Frontal cortex (tissue), 4 donors: ENCODE measurements around the gene FLT1. TPM values are rescaled to one million over a fixed set of nuclear protein-coding genes. Genes with fewer than 3 reads are reported as not detected.
A peak's percentile ranks its signal among the peaks of the same experiment; 100 is the strongest.

ENCODE experiments used
- DNase-seq, 2 donors: peaks; one replicate each; pipeline ENCODE4 v3.0.0; 2012; ENCODE audit warnings: low spot score in 2 of 2
- FAIRE-seq: peaks from 2 replicates; lab custom pipeline; 2012; peaks lifted over from hg19 to GRCh38; lab: Jason Lieb, UNC
- total RNA-seq: library from RNA; depleted of rRNA; stranded (reverse); fragments of >200 nt; gene quantifications from one replicate; pipeline ENCODE4 v1.2.3, GENCODE V29; 2014
- donor health status: control.
- donor health status: control.
- donor health status: control.

The FLT1 gene
- total RNA-seq, 1 donor from 2014 or later, result 9.8 TPM

GRCh38 chr13:28355822-28356371 is 139.0 kb downstream of the FLT1 start:
- DNase-seq (no peak), FAIRE-seq (no peak)

GRCh38 chr13:28355046-28355821 is 139.7 kb downstream of the FLT1 start:
- no peak for FAIRE-seq
- no peak for DNase-seq

DNA sequence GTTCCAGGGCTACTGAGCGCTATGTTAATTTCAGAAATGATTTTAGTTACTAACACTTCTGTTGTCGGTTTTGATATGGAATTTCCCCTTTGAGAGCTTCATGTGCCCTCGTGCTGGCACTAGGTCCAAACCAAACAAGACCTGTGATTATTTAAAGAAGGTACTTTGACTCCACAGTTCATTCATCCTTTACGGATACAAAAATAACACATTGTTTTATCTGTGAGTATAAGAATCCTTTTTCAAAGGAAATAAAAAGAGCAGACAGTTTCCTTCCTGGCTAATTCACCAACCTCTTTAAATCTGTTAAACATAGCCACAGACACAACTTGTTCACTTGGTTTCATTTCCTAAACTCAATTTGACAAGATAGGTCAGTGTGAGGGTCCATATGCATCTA is 141.2 kb downstream of the FLT1 start:
- FAIRE-seq (no peak), DNase-seq (no peak)

DNA sequence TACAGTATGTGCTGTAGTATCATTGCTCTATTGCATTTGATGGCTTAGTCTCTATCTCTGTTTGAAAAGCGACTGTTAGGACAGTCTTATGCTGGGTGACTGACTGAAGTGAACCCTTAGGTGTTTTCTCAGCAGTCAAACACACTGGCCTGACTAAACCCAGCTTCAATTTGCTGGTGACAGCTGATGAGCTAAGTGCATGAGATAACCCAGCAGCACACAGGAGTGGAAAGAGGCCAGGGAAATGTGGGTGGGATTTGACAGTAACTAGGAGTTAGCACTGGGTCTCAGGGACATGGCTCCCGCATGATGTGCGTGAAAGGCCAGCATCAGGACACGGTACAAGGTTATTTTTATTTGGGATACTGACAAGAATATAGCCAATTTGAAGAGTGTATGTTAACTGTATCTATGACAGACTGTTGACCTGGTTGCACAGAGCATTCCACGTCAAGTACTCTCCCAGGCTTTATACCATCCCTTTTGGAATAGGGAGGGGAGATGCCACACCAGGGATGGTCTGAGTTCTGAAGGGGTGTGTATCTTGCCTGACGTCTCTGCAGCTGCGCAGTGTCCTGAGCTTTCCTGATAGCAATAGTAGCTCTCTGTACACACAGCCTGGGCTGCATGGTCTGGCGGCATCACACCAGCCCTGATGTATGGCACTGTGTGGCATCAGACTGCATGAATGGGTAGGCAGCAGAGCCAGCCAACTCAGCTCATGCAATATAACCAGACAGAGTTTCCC is 144.8 kb downstream of the FLT1 start:
- DNase-seq (no peak), FAIRE-seq (no peak)

- DNase-seq (no peak), FAIRE-seq (no peak)
These were observed 145.6 kb downstream of the FLT1 start for GRCh38 chr13:28349371-28349770.

- DNase-seq (no peak), FAIRE-seq (no peak)
These were observed 147.2 kb downstream of the FLT1 start for GRCh38 chr13:28347456-28348371.

- no peak for FAIRE-seq
These were observed 148.8 kb downstream of the FLT1 start for GRCh38 chr13:28346154-28346553.

DNA sequence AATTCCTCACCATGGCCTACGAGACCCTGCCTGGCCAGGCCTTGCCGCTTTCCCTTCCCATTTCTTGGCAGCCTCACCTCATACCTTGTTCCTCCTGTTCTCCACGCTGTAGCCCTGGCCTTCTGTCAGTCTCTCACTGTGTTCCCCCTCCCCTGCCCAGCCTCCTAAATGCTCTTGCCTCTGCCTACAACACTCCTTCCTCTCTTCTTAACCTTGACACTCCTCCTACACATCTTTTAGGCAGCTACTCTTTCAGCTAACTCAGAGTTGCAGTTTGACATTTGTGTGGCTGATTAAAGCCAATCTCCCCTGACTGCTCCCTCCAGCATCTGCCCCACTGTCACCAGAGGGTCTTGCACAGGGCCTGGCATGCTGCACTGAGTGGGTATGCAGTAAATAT is 150.8 kb downstream of the FLT1 start:
- DNase-seq (no peak), FAIRE-seq (no peak)

More at GRCh38 chr13:28346154-28346553, 148.8 kb downstream of the FLT1 start:
- DNase-seq, result no peak

- no peak for FAIRE-seq
- DNase-seq, result no peak
These were observed 152.7 kb downstream of the FLT1 start for GRCh38 chr13:28342251-28342650.

- FAIRE-seq (no peak), DNase-seq (no peak)
These were observed 154.6 kb downstream of the FLT1 start for GRCh38 chr13:28340272-28340793.

- DNase-seq, result no peak
- no peak for FAIRE-seq
These were observed 155.5 kb downstream of the FLT1 start for GRCh38 chr13:28339419-28339818.

GRCh38 chr13:28338742-28339141 is 156.2 kb downstream of the FLT1 start:
- DNase-seq (no peak), FAIRE-seq (no peak)

DNA sequence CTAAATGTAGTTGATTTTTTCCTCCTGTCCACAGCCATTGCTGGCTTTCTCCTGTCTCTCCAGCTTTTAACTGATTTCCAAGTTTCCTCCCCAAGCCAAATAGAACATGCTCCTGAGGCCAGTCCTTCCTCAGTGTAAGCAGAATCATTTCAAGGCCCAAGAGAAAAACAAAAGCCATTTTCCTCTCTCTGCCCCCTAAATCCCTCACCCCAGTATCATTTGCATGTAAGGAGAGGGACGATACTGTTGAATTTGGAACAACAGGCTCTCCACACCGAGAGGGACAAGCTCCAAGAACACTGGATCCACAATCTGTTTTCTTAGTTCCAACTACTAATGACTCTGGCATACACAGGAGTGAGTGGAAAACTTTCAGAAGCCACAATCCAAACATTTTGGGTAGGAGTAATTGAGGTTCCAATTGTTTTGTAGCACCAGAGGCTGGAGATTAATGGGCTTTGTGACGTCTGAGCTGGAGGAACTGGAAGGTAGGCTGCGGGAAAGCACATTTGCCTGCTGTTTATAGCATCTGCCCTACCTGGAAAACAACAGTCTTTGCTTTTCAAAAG is 156.8 kb downstream of the FLT1 start:
- DNase-seq, result no peak
- no peak for FAIRE-seq

GRCh38 chr13:28337166-28338005 is 157.5 kb downstream of the FLT1 start:
- FAIRE-seq, result no peak
- DNase-seq, result no peak

DNA sequence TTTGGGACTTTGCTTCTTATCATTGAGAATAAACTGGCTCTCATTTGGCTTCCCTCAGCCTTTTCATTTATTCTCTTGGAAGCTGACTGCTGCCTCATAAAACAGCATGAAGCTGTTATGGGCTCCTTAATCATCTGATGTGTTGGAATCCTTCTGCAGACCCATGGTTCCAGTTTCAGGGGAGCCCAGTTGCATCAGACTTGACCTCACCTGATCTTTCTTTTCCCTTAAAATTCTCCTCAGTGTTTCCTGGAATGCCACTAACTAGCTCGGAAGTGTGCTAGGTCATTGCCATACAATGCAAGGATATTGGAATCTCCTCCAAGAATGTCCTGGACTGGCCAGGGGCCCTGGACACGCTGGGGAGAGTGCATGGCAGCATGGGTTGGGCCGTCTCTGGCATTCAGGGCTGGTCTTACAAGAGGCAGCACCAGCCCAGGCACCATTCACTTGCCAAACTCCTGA is 158.7 kb downstream of the FLT1 start:
- FAIRE-seq (no peak), DNase-seq (no peak)

DNA sequence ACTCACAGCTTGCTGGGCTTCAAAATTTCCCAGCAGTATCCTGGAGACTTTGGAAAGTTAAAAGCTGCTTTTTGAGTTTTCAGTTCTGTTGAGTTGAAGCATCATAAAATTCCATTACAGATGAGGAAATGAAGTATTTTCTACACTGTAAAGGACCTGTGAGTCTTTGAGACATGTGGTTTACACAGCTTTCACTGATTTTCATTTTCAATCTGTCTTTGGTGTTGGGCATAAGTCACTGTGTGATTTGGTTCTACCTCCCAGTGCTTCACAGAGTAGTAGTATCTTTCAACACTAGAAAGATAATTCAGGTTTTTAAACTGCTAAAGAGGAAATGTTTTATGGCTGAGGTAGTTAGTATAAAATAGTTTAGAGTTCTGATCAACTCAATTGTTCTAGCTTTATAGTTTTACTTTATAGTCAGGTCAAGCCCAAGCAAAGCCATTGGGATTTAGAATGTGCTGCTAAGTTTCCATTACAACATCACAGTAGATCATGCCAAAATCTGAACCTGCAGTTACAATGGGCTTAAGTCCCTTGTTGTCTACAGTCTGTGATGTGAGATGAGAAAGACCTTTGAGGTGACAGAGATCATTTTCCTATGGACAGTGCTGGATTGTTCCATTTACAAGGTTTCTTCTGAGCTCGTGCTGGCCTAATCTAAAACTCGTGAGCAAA is 161.6 kb downstream of the FLT1 start:
- FAIRE-seq, result no peak
- no peak for DNase-seq

GRCh38 chr13:28329395-28330158 is 165.4 kb downstream of the FLT1 start:
- DNase-seq, result peak in 1 of 2 donors; percentile 36
- no peak for FAIRE-seq
